Thoracic aorta (tissue), 2 donors: ENCODE measurements around the gene MYOF. TPM values are rescaled to one million over a fixed set of nuclear protein-coding genes. Genes with fewer than 3 reads are reported as not detected.
"Not testable (repeated sequence)": the region's sequence is repeated elsewhere in the genome, so short reads cannot be mapped to it uniquely, and the experiment has no call there.

ENCODE experiments used
- ATAC-seq: fragments of 150-250 bp; one replicate; pipeline ENCODE4 v1.8.0; 2017; ENCODE audit warnings: low read depth; ENCODE audit not compliant: insufficient number of reproducible peaks, low FRiP score
- DNase-seq: peaks from one replicate; pipeline ENCODE4 v3.0.0-alpha.2; 2020; ENCODE audit warnings: low spot score
- H3K27ac ChIP-seq, 2 donors: fragments of 200-600 bp; sonication (generic); 1 replicate in 1 of 2; 2 replicates in 1 of 2; pipeline ENCODE4 v1.5.1; 2016; ENCODE audit warnings: mild to moderate bottlenecking in 2 of 2, moderate library complexity in 2 of 2
- H3K27me3 ChIP-seq: fragments of 200-600 bp; sonication (generic); replicated peaks from 2 replicates; pipeline ENCODE4 v1.6.0; 2016; ENCODE audit warnings: mild to moderate bottlenecking; ENCODE audit not compliant: insufficient read depth
- H3K36me3 ChIP-seq: fragments of 200-600 bp; sonication (generic); one replicate; pipeline ENCODE4 v1.5.1; 2016
- H3K4me1 ChIP-seq, 2 donors: fragments of 200-600 bp; sonication (generic); 1 replicate in 1 of 2; 2 replicates in 1 of 2; pipeline versions ENCODE4 v1.5.1 to v1.6.0; 2016; ENCODE audit warnings: low read depth in 2 of 2, mild to moderate bottlenecking in 1 of 2; ENCODE audit not compliant: control insufficient read depth in 1 of 2
- H3K4me3 ChIP-seq: fragments of 200-600 bp; sonication (generic); 2 replicates; pipeline ENCODE4 v1.5.1; 2016; ENCODE audit warnings: mild to moderate bottlenecking
- H3K9me3 ChIP-seq: fragments of 200-600 bp; sonication (generic); 2 replicates; pipeline ENCODE4 v1.5.1; 2016
- total RNA-seq, 2 donors: library from RNA; depleted of rRNA; stranded (reverse); fragments of >200 nt; gene quantifications; one replicate each; pipeline versions ENCODE4 v1.1.0 to v1.2.3, GENCODE V29; 2016
- TF ChIP-seq, protein P1 (sequence below): fragments of 200-600 bp; sonication (generic); IDR thresholded peaks from one replicate; pipeline ENCODE4 v1.5.1; 2019; ENCODE audit warnings: antibody characterized with exemption

The MYOF gene
- total RNA-seq, 2 donors from 2014 or later, result 132 to 138 TPM

- H3K9me3 ChIP-seq, result no peaks in the 10 kb centered on the region
- peak overlapping the region in 1 of 2 donors; percentile 3 for H3K27ac ChIP-seq
- TF ChIP-seq, protein P1, sequence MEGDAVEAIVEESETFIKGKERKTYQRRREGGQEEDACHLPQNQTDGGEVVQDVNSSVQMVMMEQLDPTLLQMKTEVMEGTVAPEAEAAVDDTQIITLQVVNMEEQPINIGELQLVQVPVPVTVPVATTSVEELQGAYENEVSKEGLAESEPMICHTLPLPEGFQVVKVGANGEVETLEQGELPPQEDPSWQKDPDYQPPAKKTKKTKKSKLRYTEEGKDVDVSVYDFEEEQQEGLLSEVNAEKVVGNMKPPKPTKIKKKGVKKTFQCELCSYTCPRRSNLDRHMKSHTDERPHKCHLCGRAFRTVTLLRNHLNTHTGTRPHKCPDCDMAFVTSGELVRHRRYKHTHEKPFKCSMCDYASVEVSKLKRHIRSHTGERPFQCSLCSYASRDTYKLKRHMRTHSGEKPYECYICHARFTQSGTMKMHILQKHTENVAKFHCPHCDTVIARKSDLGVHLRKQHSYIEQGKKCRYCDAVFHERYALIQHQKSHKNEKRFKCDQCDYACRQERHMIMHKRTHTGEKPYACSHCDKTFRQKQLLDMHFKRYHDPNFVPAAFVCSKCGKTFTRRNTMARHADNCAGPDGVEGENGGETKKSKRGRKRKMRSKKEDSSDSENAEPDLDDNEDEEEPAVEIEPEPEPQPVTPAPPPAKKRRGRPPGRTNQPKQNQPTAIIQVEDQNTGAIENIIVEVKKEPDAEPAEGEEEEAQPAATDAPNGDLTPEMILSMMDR, result no peak
- DNase-seq (no peak), ATAC-seq (no peak)
- H3K4me3 ChIP-seq, result no peak overlapping the region
- H3K27me3 ChIP-seq, result no peaks in the 10 kb centered on the region
- H3K36me3 ChIP-seq, result peaks cover 5% of the 10 kb centered on the region
- peaks cover 17 to 39% of the 10 kb centered on the region in 2 donors for H3K4me1 ChIP-seq
Measured at GRCh38 chr10:93425861-93426260, 56.3 kb downstream of the MYOF start.

DNA sequence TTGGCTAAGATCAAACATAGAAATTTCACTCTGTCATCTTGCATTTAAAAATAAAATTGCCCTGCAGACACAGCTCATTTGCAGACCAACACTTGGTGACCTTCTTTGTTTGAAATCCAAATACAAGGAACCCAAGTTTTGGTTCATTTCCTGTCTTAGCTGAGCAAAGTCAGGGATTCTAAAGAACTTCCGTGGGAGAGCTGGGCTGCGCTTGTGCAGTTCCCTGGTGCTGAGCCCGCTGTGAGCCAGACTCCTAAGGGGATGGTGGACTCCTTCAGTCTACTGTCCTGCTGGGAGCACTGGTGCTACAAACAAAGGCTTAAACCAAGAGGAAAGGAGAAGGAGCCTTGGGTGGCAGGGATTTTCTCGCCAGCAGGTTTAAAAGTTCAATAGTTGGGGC lies 60.0 kb downstream of the MYOF start:
- peak; percentile 37 for ATAC-seq
- H3K4me3 ChIP-seq, result no peak overlapping the region
- TF ChIP-seq, protein P1, result no peak
- H3K27me3 ChIP-seq, result no peaks in the 10 kb centered on the region
- no peak for DNase-seq
- H3K27ac ChIP-seq, result peak overlapping the region; percentile 73 to 77
- H3K9me3 ChIP-seq, result no peaks in the 10 kb centered on the region
- peaks cover 5% of the 10 kb centered on the region for H3K36me3 ChIP-seq
- H3K4me1 ChIP-seq, result peaks cover 27 to 47% of the 10 kb centered on the region in 2 donors

- Histone ChIP-seq H3K27ac (peak overlapping the region; percentile 73 to 77), H3K36me3 (peaks cover 5% of the 10 kb centered on the region), H3K4me3 (no peak overlapping the region), H3K4me1 (peaks cover 27 to 43% of the 10 kb centered on the region in 2 donors), H3K27me3 (no peaks in the 10 kb centered on the region), H3K9me3 (no peaks in the 10 kb centered on the region)
- DNase-seq (no peak), ATAC-seq (no peak)
- TF ChIP-seq, protein P1, result no peak
Measured at GRCh38 chr10:93420944-93421825, 60.9 kb downstream of the MYOF start.

GRCh38 chr10:93420091-93420490 lies 62.0 kb downstream of the MYOF start:
- Histone ChIP-seq H3K9me3 (no peaks in the 10 kb centered on the region), H3K27ac (peak overlapping the region; percentile 73 to 77), H3K27me3 (no peaks in the 10 kb centered on the region), H3K36me3 (no peaks in the 10 kb centered on the region), H3K4me1 (peaks cover 27 to 43% of the 10 kb centered on the region in 2 donors), H3K4me3 (no peak overlapping the region)
- DNase-seq, result no peak
- ATAC-seq, result peak; percentile 38
- TF ChIP-seq, protein P1, result no peak

- not testable (repeated sequence) for H3K9me3 ChIP-seq, ATAC-seq, H3K36me3 ChIP-seq, H3K4me3 ChIP-seq, DNase-seq, H3K27me3 ChIP-seq
- peak overlapping the region; percentile 6 to 77 for H3K27ac ChIP-seq
- H3K4me1 ChIP-seq, result peaks cover 26 to 43% of the 10 kb centered on the region in 2 donors
Measured at GRCh38 chr10:93419016-93419415, 63.1 kb downstream of the MYOF start.
